Bronchial epithelial cell (primary cell): ENCODE results near the gene AMOTL1. TPM values are rescaled to one million over a fixed set of nuclear protein-coding genes. Genes with fewer than 3 reads are reported as not detected.

Experiments used
- DNase-seq: peaks from one replicate; pipeline ENCODE4 v3.0.0-alpha.2; 2010; ENCODE audit warnings: low read depth
- FAIRE-seq: peaks from 2 replicates; lab custom pipeline; 2011; peaks lifted over from hg19 to GRCh38; lab: Jason Lieb, UNC
- H3K27me3 ChIP-seq: 2 replicates; pipeline ENCODE4 v1.5.1; 2011; ENCODE audit warnings: low read length; ENCODE audit not compliant: control insufficient read depth, insufficient read depth
- H3K36me3 ChIP-seq: 2 replicates; pipeline ENCODE4 v1.5.1; 2011; ENCODE audit warnings: low read length; ENCODE audit not compliant: control insufficient read depth, insufficient read depth
- H3K4me3 ChIP-seq: 2 replicates; pipeline ENCODE4 v1.5.1; 2011; ENCODE audit warnings: mild to moderate bottlenecking, low read depth, low read length, control low read depth
- total RNA-seq: library from RNA; depleted of rRNA; stranded (reverse); fragments of >200 nt; gene quantifications from 2 replicates; pipeline ENCODE4 v1.2.1, GENCODE V29; 2014
- TF ChIP-seq, protein P1 (sequence below): IDR thresholded peaks from 2 replicates; pipeline ENCODE4 v1.5.1; 2011; ENCODE audit warnings: mild to moderate bottlenecking, moderate library complexity, low read length, control low read depth, inconsistent platforms; ENCODE audit not compliant: insufficient read depth, severe bottlenecking

The AMOTL1 gene
- total RNA-seq, 1 donor from 2014 or later: 64.8 TPM

DNA sequence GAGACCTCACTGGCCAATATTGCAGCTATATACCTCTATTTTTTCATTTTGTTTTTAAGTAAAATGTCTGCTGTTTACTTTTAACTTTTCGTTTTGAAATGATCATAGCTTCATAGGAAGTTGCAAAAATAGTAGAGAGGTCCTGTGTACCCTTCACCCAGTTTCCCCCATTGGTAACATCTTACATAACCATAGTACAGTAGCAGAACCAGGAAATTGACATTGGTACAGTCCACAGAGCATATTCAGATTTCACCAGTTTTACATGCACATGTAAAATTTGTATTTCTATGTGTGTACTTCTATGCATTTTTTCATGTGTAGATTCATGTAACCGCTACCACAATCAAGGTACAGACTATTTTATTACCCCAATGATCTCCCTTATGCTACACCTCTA is 3.8 kb downstream of the AMOTL1 start:
- FAIRE-seq (no peak), DNase-seq (no peak)
- H3K4me3 ChIP-seq: no peak overlapping the region
- no peaks in the 10 kb centered on the region for H3K36me3 ChIP-seq
- TF ChIP-seq, protein P1, sequence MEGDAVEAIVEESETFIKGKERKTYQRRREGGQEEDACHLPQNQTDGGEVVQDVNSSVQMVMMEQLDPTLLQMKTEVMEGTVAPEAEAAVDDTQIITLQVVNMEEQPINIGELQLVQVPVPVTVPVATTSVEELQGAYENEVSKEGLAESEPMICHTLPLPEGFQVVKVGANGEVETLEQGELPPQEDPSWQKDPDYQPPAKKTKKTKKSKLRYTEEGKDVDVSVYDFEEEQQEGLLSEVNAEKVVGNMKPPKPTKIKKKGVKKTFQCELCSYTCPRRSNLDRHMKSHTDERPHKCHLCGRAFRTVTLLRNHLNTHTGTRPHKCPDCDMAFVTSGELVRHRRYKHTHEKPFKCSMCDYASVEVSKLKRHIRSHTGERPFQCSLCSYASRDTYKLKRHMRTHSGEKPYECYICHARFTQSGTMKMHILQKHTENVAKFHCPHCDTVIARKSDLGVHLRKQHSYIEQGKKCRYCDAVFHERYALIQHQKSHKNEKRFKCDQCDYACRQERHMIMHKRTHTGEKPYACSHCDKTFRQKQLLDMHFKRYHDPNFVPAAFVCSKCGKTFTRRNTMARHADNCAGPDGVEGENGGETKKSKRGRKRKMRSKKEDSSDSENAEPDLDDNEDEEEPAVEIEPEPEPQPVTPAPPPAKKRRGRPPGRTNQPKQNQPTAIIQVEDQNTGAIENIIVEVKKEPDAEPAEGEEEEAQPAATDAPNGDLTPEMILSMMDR: no peak
- H3K27me3 ChIP-seq: no peaks in the 10 kb centered on the region

DNA sequence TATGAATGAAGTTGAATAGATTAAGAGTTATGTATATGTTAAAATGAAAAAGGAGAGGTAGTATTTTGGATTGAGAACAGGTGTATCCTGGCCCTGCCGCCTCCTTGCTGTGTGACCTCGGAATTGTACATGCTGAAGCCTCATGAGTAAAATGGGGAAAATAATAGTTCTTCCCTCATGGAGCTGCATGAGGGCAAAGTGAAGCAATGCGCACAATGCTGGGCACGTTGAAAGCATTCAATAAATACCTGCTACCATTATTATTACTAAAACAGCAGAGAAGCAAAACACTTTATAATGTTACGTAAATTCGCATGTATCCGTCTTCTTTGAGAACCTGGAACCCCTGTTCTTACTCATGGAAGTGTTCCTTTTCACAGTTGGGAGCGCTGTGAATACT is 5.7 kb downstream of the AMOTL1 start:
- TF ChIP-seq, protein P1: no peak
- FAIRE-seq (no peak), DNase-seq (no peak)
- no peaks in the 10 kb centered on the region for H3K27me3 ChIP-seq
- H3K4me3 ChIP-seq: no peak overlapping the region
- no peaks in the 10 kb centered on the region for H3K36me3 ChIP-seq

DNA sequence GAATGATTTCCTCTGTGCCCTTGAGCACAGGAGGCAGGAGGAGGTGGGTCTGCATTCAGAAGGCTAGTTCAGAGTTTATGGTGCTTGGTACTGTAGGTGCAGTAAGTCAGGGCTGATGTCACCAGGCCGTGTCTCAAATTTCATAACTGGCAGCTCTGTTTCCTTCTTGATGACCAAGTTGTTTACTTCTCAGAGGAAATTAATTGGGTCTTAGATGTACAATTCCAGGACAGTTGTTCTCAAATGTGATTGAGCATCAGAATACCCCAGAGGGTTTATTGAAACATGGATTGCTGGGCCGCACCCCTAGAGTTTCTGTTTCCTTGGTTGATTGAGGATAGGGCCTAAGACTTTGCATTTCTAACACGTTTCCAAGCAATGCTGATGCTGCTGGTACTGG is 6.2 kb downstream of the AMOTL1 start:
- H3K36me3 ChIP-seq: no peaks in the 10 kb centered on the region
- FAIRE-seq (no peak), DNase-seq (peak; percentile 69)
- TF ChIP-seq, protein P1: no peak
- H3K27me3 ChIP-seq: no peaks in the 10 kb centered on the region
- H3K4me3 ChIP-seq: no peak overlapping the region

DNA sequence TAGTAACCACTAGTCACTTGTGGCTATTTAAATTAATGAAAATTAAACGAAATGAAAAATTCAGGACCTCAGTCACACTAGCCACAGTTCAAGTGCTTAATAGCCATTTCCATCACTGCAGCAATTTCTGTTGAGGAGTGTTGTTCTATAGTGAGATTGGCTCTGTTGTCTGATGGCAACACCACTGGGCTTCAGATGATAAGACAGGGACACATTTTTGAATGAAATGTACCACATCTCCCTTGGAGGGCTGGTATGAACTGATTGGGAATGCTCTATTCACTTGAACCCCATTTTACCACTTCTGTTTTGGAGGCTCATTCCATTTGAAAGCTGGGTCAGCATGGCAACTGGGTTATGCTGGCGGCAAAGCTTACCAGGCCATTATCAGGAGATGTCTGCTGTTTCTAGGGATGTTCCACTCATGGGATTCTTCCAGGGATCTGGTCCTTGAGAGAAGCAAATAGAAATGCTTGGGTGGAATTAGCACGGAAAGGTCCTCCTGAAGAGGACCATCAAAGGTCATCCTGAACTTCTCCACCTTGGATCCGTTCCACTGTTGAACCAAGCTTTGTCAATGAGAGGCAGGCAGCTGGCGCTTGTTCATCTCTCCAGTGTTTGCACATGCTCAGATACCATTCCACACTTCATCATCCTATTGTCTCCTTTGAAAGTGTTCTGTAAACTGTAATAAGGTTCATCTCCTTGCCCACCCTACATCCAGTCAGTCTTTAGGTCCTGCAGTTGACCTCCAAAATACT is 7.6 kb downstream of the AMOTL1 start:
- TF ChIP-seq, protein P1: no peak
- no peaks in the 10 kb centered on the region for H3K36me3 ChIP-seq
- no peaks in the 10 kb centered on the region for H3K27me3 ChIP-seq
- H3K4me3 ChIP-seq: no peak overlapping the region
- no peak for DNase-seq
- FAIRE-seq: peak; percentile 81

DNA sequence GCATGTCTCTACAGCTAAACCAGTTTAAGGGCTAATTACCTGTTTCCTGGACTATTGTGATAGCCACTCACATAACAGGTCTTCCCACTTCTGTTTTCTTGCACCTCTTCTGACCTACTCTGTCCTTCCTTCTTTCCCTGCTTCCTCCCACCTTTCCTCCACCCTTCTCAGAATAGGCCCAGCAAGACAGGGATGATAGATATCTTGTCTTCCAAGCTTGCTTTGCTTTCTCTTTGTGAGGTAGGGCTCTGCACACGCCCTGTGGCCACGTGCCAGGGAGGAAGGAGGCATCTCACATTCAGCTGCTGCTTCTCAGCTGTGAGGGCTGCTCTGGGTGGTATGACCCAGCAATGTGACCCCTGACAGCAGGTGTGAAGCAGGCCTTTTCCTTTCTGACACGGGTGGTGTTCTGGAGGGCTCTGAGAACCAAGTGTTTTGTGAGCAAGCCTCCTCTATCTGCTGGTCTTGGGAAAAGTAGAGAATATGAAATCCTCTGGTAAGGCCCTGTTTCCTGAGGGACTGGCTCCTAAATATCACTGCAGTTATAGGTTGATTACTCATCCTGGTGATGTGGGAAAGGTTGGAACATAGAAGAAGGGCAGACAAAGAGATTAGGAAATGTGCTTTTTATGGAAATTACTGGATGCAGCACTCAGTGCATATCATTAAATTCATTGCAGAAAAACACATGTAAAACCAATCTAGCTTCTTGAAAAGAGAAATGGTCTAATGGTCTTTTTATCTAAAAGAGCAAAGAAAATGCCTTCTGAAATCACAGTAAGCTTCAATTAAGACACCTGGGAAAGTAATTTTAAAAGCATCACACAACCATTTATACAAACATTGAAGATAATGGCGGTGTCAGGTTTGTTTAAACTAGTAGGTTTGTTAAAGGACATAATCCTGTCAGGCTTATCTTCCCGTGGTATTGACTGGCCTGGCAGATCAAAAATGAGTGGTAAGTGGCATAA is 8.5 kb downstream of the AMOTL1 start:
- TF ChIP-seq, protein P1: no peak
- FAIRE-seq (peak; percentile 91), DNase-seq (peak; percentile 77)
- H3K27me3 ChIP-seq: no peaks in the 10 kb centered on the region
- no peak overlapping the region for H3K4me3 ChIP-seq
- no peaks in the 10 kb centered on the region for H3K36me3 ChIP-seq
